GM12878 (cell line): ENCODE measurements around the gene KREMEN2. TPM values are rescaled to one million over a fixed set of nuclear protein-coding genes. Genes with fewer than 3 reads are reported as not detected.

ENCODE experiments used
- ATAC-seq: fragments of 200-7000 bp; cut with Tn5 transposase; 3 replicates; pipeline ENCODE4 v1.9.1; 2020; ENCODE audit warnings: mild to moderate bottlenecking, moderate library complexity
- BruUV-seq: library from RNA; stranded (reverse); fragments of 400-500 nt; replicated peaks from 2 replicates; lab custom pipeline; 2021; lab: Mats Ljungman, UMichigan
- CTCF ChIA-PET: fragments of 300-600 bp; sonication (Branson Sonifier 250); formaldehyde crosslinking; extraction: SDS; loops from one replicate; lab custom pipeline; 2021; ENCODE audit warnings: inconsistent platforms; lab: Yijun Ruan, JAX
- POLR2A ChIA-PET: fragments of 350-600 bp; formaldehyde crosslinking; extraction: SDS; loops from one replicate; lab custom pipeline; 2021; ENCODE audit warnings: inconsistent platforms; lab: Charles Lee
- RAD21 ChIA-PET: fragments of 300-600 bp; sonication (Branson Sonifier 250); formaldehyde crosslinking; loops from one replicate; lab custom pipeline; 2023; ENCODE audit warnings: antibody characterized with exemption; ENCODE audit not compliant: unreplicated experiment; lab: Charles Lee
- SMC1A ChIA-PET: fragments of 300-600 bp; sonication (Branson Sonifier 250); formaldehyde crosslinking; loops from one replicate; lab custom pipeline; 2023; ENCODE audit not compliant: unreplicated experiment, uncharacterized antibody; lab: Charles Lee
- DNase-seq: peaks from one replicate; pipeline ENCODE4 v3.0.0-alpha.2; 2011; ENCODE audit warnings: low read depth, low spot score
- FAIRE-seq: peaks from 3 replicates; lab custom pipeline; 2011; peaks lifted over from hg19 to GRCh38; lab: Jason Lieb, UNC
- H2AFZ ChIP-seq: 2 replicates; pipeline ENCODE4 v1.6.0; 2011; ENCODE audit warnings: low read depth, low read length, control low read depth; ENCODE audit not compliant: control insufficient read depth
- H3K27ac ChIP-seq: 2 replicates; pipeline ENCODE4 v1.5.1; 2011; ENCODE audit warnings: control low read depth; ENCODE audit not compliant: control insufficient read depth, insufficient read depth
- H3K27me3 ChIP-seq, 2 experiments: replicated peaks in 1 of 2; 2 replicates each; pipeline versions ENCODE4 v1.6.0 to v1.6.1; 2011; ENCODE audit warnings: low read length in 1 of 2; ENCODE audit not compliant: control insufficient read depth in 2 of 2, insufficient read depth in 2 of 2
- H3K36me3 ChIP-seq, 2 experiments: 2 replicates each; pipeline ENCODE4 v1.5.1; 2011; ENCODE audit warnings: low read length in 1 of 2; ENCODE audit not compliant: control insufficient read depth in 2 of 2, insufficient read depth in 2 of 2
- H3K4me1 ChIP-seq: 2 replicates; pipeline ENCODE4 v1.6.1; 2011; ENCODE audit warnings: mild to moderate bottlenecking, low read length, moderate library complexity, mixed read lengths; ENCODE audit not compliant: control insufficient read depth, insufficient read depth
- H3K4me2 ChIP-seq: 2 replicates; pipeline ENCODE4 v1.6.0; 2011; ENCODE audit warnings: control low read depth; ENCODE audit not compliant: control insufficient read depth, insufficient read depth
- H3K4me3 ChIP-seq: fragments of 200-600 bp; sonication (generic); 2 replicates; pipeline ENCODE4 v1.5.1; 2016
- H3K79me2 ChIP-seq: 2 replicates; pipeline ENCODE4 v1.6.0; 2011; ENCODE audit warnings: low read length; ENCODE audit not compliant: control insufficient read depth, insufficient read depth
- H3K9ac ChIP-seq: 2 replicates; pipeline ENCODE4 v1.8.0; 2011; ENCODE audit warnings: low read length, control low read depth, mixed read lengths; ENCODE audit not compliant: control insufficient read depth, insufficient read depth
- H3K9me3 ChIP-seq: replicated peaks from 3 replicates; pipeline ENCODE4 v1.5.1; 2011; ENCODE audit warnings: mild to moderate bottlenecking, low read length; ENCODE audit not compliant: control insufficient read depth, insufficient read depth
- H4K20me1 ChIP-seq: 2 replicates; pipeline ENCODE4 v1.6.0; 2011; ENCODE audit not compliant: control insufficient read depth, insufficient read depth
- BRCA1 ChIP-seq: IDR thresholded peaks from 2 replicates; pipeline ENCODE4 v1.6.1; 2011; ENCODE audit warnings: low read depth, low read length, improper control_type of control experiment
- CBX3 ChIP-seq: fragments of 200-600 bp; sonication (generic); IDR thresholded peaks from 2 replicates; pipeline ENCODE4 v1.6.1; 2016; ENCODE audit warnings: low read depth, borderline replicate concordance
- IKZF2 ChIP-seq, 2 experiments: fragments of 450-650 bp; IDR thresholded peaks; 2 replicates each; pipeline ENCODE4 v1.6.1; 2017; ENCODE audit warnings: mild to moderate bottlenecking in 2 of 2, moderate library complexity in 2 of 2
- IRF3 ChIP-seq: fragments of 450-650 bp; IDR thresholded peaks from 2 replicates; pipeline ENCODE4 v1.6.1; 2014; ENCODE audit warnings: mild to moderate bottlenecking
- LARP7 ChIP-seq: fragments of 450-650 bp; IDR thresholded peaks from 2 replicates; pipeline ENCODE4 v1.6.1; 2017; ENCODE audit warnings: mild to moderate bottlenecking
- PBX3 ChIP-seq: IDR thresholded peaks from 2 replicates; pipeline ENCODE4 v1.6.1; 2011; ENCODE audit warnings: mild to moderate bottlenecking, low read depth, low read length, moderate library complexity; ENCODE audit not compliant: insufficient replicate concordance
- POLR2A ChIP-seq: IDR thresholded peaks from 2 replicates; pipeline ENCODE4 v1.6.1; 2011; ENCODE audit warnings: low read depth, mild to moderate bottlenecking, low read length
- ZBED1 ChIP-seq: IDR thresholded peaks from 2 replicates; pipeline ENCODE4 v1.6.1; 2016; ENCODE audit warnings: borderline replicate concordance
- ZNF622 ChIP-seq: fragments of 450-650 bp; IDR thresholded peaks from 2 replicates; pipeline ENCODE4 v1.6.1; 2017; ENCODE audit warnings: mild to moderate bottlenecking, inconsistent platforms
- WGBS: methylation state at CpG from one replicate; pipeline ENCODE4 v1.1.6; 2016; ENCODE audit warnings: low lambda C conversion rate; ENCODE audit not compliant: insufficient replicate concordance, insufficient coverage; ENCODE audit errors: missing lambda C conversion rate; 5-methylcytosine and 5-hydroxymethylcytosine counted together
- in situ Hi-C: fragments of 300-500 bp; cut with MboI; formaldehyde crosslinking; loops from 9 replicates; pipeline ENCODE4 v1.14.3; 2018; ENCODE audit warnings: mixed read lengths
- intact Hi-C: fragments of 100-400 bp; cut with micrococcal nuclease; formaldehyde crosslinking; loops from one replicate; pipeline ENCODE4 v1.14.2; 2022; ENCODE audit not compliant: unreplicated experiment
- polyA plus RNA-seq, 11 experiments: library from polyadenylated mRNA; depleted of rRNA in 4 of 11; unstranded in 6 of 11; stranded (reverse) in 5 of 11; fragments of >200 nt; fragmentation: Nextera tagmentation in 4 of 11; fragmentation: Illumina TruSeq in 1 of 11; extraction: Ambion mirVana in 4 of 11; extraction: Trizol in 1 of 11; gene quantifications; 1 replicate in 1 of 11; 2 replicates in 10 of 11; pipeline versions ENCODE4 v1.2.1 to v1.2.3, GENCODE V29; 2011 to 2016; ENCODE audit warnings: inconsistent platforms in 2 of 11, missing spikeins in 2 of 11, low read depth in 1 of 11
- total RNA-seq, 4 experiments: library from RNA; depleted of rRNA in 3 of 4; stranded (reverse); fragments of >200 nt in 3 of 4; fragmentation: Illumina TruSeq in 1 of 4; extraction: Trizol in 1 of 4; gene quantifications; 2 replicates each; pipeline versions ENCODE4 v1.2.1 to v1.2.3, GENCODE V29; 2013 to 2021

Gene KREMEN2
- total and polyA plus RNA-seq, 10 of the 15 experiments (the other 5 are each of a cell fraction or from before 2014, with no cell fraction given) = 0.06 to 3.7 (median 0.83) TPM; not detected in 2

- POLR2A ChIA-PET = no interaction called here
- Histone ChIP-seq H3K36me3 (no peaks in the 10 kb centered on the region), H3K4me2 (no peak overlapping the region), H4K20me1 (no peaks in the 10 kb centered on the region), H3K9me3 (no peaks in the 10 kb centered on the region), H3K4me1 (peaks cover 21% of the 10 kb centered on the region), H3K27ac (no peak overlapping the region), H3K9ac (no peak overlapping the region), H3K4me3 (no peak overlapping the region), H2AFZ (no peak overlapping the region), H3K79me2 (no peaks in the 10 kb centered on the region), H3K27me3 (no peaks in the 10 kb centered on the region)
- intact Hi-C loops = no loop called here
- 47% methylated on average over 23 of the region's 26 CpGs for WGBS
- TF ChIP-seq LARP7 (no peak), ZNF622 (no peak), PBX3 (no peak), POLR2A (no peak), ZBED1 (no peak), CBX3 (no peak), BRCA1 (no peak), IRF3 (no peak), IKZF2 (IDR thresholded peaks at IDR 0.05) (no peak)
- no peak for FAIRE-seq
- in situ Hi-C loops = no loop called here
- no peak for DNase-seq
- SMC1A ChIA-PET = no interaction called here
- RAD21 ChIA-PET = no interaction called here
- no peak for ATAC-seq
- no TSS peak for BruUV-seq
- CTCF ChIA-PET = interaction anchor here (1.5 to 2.4 kb wide), 2 partner anchors 28 kb away, joined by 5 to 6 read pairs; no protein-coding TSS in a partner anchor
Observed at GRCh38 chr16:2954656-2955381, 9.3 kb upstream of the KREMEN2 start.
